Ishikawa (cell line): ENCODE measurements around the gene REC114.

ENCODE experiments used
- CREB1 ChIP-seq: IDR thresholded peaks from 2 replicates; pipeline ENCODE4 v1.6.1; 2012; ENCODE audit warnings: low read depth
- EGR1 ChIP-seq: IDR thresholded peaks from 2 replicates; pipeline ENCODE4 v1.6.1; 2012
- EP300 ChIP-seq: IDR thresholded peaks from 2 replicates; pipeline ENCODE4 v1.6.1; 2012; ENCODE audit warnings: borderline replicate concordance
- NFIC ChIP-seq: IDR thresholded peaks from 2 replicates; pipeline ENCODE4 v1.6.1; 2012
- REST ChIP-seq: IDR thresholded peaks from 2 replicates; pipeline ENCODE4 v1.6.1; 2012; ENCODE audit warnings: low read depth, mild to moderate bottlenecking
- TAF1 ChIP-seq: IDR thresholded peaks from 2 replicates; pipeline ENCODE4 v1.6.1; 2012; ENCODE audit warnings: low read depth, mild to moderate bottlenecking
- TCF12 ChIP-seq: IDR thresholded peaks from 2 replicates; pipeline ENCODE4 v1.6.1; 2012; ENCODE audit warnings: low read depth
- ZBTB7A ChIP-seq: IDR thresholded peaks from 2 replicates; pipeline ENCODE4 v1.6.1; 2012; ENCODE audit warnings: low read depth

GRCh38 chr15:73573572-73573971 lies 130.6 kb downstream of the REC114 start:
- TF ChIP-seq TAF1 (no peak), EP300 (no peak), REST (no peak), NFIC (no peak), EGR1 (no peak), TCF12 (no peak), CREB1 (no peak), ZBTB7A (no peak)
